GM11168 (cell line): ENCODE results near the gene TPGS1.

ENCODE experiments used
- in situ Hi-C: fragments of 300-500 bp; cut with MboI; formaldehyde crosslinking; loops from one replicate; pipeline ENCODE4 v1.12.0; 2022; ENCODE audit warnings: low sequenced_read_pairs; ENCODE audit not compliant: unreplicated experiment

Gene TPGS1

GRCh38 chr19:558770-559439, 51.6 kb downstream of the TPGS1 start:
- in situ Hi-C loops = no loop called here

GRCh38 chr19:560121-560520, 52.8 kb downstream of the TPGS1 start:
- in situ Hi-C loops = no loop called here

GRCh38 chr19:566403-566802, 59.1 kb downstream of the TPGS1 start:
- in situ Hi-C loops = no loop called here

GRCh38 chr19:566844-567243, 59.5 kb downstream of the TPGS1 start:
- in situ Hi-C loops = no loop called here

GRCh38 chr19:567296-567900, 60.1 kb downstream of the TPGS1 start:
- in situ Hi-C loops = no loop called here
